B cell (primary cell): ENCODE measurements around the gene CPPED1. TPM values are rescaled to one million over a fixed set of nuclear protein-coding genes. Genes with fewer than 3 reads are reported as not detected.

ENCODE experiments used
- ATAC-seq: fragments of 200-7000 bp; cut with Tn5 transposase; one replicate; pipeline ENCODE4 v1.10.0; 2021; ENCODE audit warnings: low read depth, mild to moderate bottlenecking, moderate number of reproducible peaks, moderate library complexity
- CTCF ChIA-PET: fragments of 350-600 bp; sonication (Branson Sonifier 250); formaldehyde crosslinking; loops from one replicate; lab custom pipeline; 2021; ENCODE audit warnings: antibody characterized with exemption, inconsistent platforms; lab: Charles Lee
- POLR2A ChIA-PET: fragments of 350-600 bp; sonication (Branson Sonifier 250); formaldehyde crosslinking; loops from one replicate; lab custom pipeline; 2021; ENCODE audit warnings: antibody characterized with exemption; lab: Charles Lee
- DNase-seq: peaks from one replicate; pipeline ENCODE4 v3.0.0; 2013
- H2AFZ ChIP-seq: 2 replicates; pipeline ENCODE4 v1.6.1; 2012; ENCODE audit warnings: mild to moderate bottlenecking, low read depth, low read length; ENCODE audit not compliant: insufficient read depth, poor library complexity, severe bottlenecking
- H3K27ac ChIP-seq, 2 donors: 1 replicate in 1 of 2; 2 replicates in 1 of 2; pipeline ENCODE4 v1.5.1; 2012 to 2013; ENCODE audit warnings: low read length in 2 of 2, mild to moderate bottlenecking in 2 of 2, moderate library complexity in 1 of 2
- H3K27me3 ChIP-seq, 4 experiments: fragments of 200-600 bp in 1 of 4; sonication (generic) in 1 of 4; replicated peaks in 1 of 4; 1 replicate in 2 of 4; 2 replicates in 2 of 4; pipeline versions ENCODE4 v1.6.1 to v1.7.0; 2013 to 2016; ENCODE audit warnings: low read length in 3 of 4, mild to moderate bottlenecking in 2 of 4, mixed read lengths in 1 of 4, moderate library complexity in 1 of 4; ENCODE audit not compliant: insufficient read depth in 4 of 4, control insufficient read depth in 3 of 4; ENCODE audit errors: control extremely low read depth in 1 of 4
- H3K36me3 ChIP-seq, 2 experiments: replicated peaks in 1 of 2; 1 replicate in 1 of 2; 2 replicates in 1 of 2; pipeline versions ENCODE4 v1.6.1 to v1.7.1; 2013; ENCODE audit warnings: low read length in 1 of 2; ENCODE audit not compliant: insufficient read depth in 2 of 2, control insufficient read depth in 1 of 2; ENCODE audit errors: control extremely low read depth in 1 of 2, extremely low read depth in 1 of 2
- H3K4me1 ChIP-seq, 2 donors: fragments of 200-600 bp in 1 of 2; sonication (generic) in 1 of 2; 1 replicate in 1 of 2; 2 replicates in 1 of 2; pipeline versions ENCODE4 v1.5.1 to v1.6.1; 2013 to 2017; ENCODE audit warnings: low read length in 2 of 2; ENCODE audit not compliant: control insufficient read depth in 2 of 2, insufficient read depth in 2 of 2
- H3K4me2 ChIP-seq: replicated peaks from 2 replicates; pipeline ENCODE3; 2012; ENCODE audit warnings: mild to moderate bottlenecking, low read depth, low read length; ENCODE audit not compliant: poor library complexity, severe bottlenecking
- H3K4me3 ChIP-seq, 5 experiments: fragments of 200-600 bp in 1 of 5; sonication (generic) in 1 of 5; 1 replicate in 3 of 5; 2 replicates in 2 of 5; pipeline versions ENCODE4 v1.5.1 to v1.7.0; 2011 to 2016; ENCODE audit warnings: low read length in 4 of 5, mild to moderate bottlenecking in 4 of 5, low read depth in 2 of 5, control low read depth in 1 of 5, moderate library complexity in 1 of 5; ENCODE audit not compliant: insufficient read depth in 1 of 5; ENCODE audit errors: control extremely low read depth in 1 of 5, extremely low read depth in 1 of 5
- H3K79me2 ChIP-seq: fragments of 200-600 bp; sonication (generic); one replicate; pipeline ENCODE4 v1.6.0; 2016; ENCODE audit warnings: low read length; ENCODE audit not compliant: control insufficient read depth, insufficient read depth
- H3K9ac ChIP-seq: fragments of 200-600 bp; sonication (generic); 2 replicates; pipeline ENCODE4 v1.6.1; 2017; ENCODE audit warnings: mild to moderate bottlenecking, low read length, moderate library complexity
- H3K9me3 ChIP-seq, 3 donors: one replicate each; pipeline versions ENCODE4 v1.6.1 to v1.7.1; 2013; ENCODE audit warnings: low read length in 2 of 3; ENCODE audit not compliant: control insufficient read depth in 2 of 3, insufficient read depth in 1 of 3; ENCODE audit errors: control extremely low read depth in 1 of 3
- H4K20me1 ChIP-seq: 2 replicates; pipeline ENCODE4 v1.6.0; 2012; ENCODE audit warnings: mild to moderate bottlenecking, low read length; ENCODE audit not compliant: insufficient read depth, control insufficient read depth, poor library complexity, severe bottlenecking
- H3K27ac Mint-ChIP-seq: one replicate; pipeline ENCODE4 v1.8.0; 2021; ENCODE audit warnings: mixed read lengths
- H3K27me3 Mint-ChIP-seq: one replicate; pipeline ENCODE4 v1.8.0; 2021; ENCODE audit warnings: mixed read lengths
- H3K4me1 Mint-ChIP-seq: one replicate; pipeline ENCODE4 v1.8.0; 2021; ENCODE audit warnings: mixed read lengths
- H3K4me3 Mint-ChIP-seq: one replicate; pipeline ENCODE4 v1.8.0; 2021; ENCODE audit warnings: mixed read lengths
- H3K9me3 Mint-ChIP-seq: one replicate; pipeline ENCODE4 v1.8.0; 2022; ENCODE audit warnings: mixed read lengths; ENCODE audit not compliant: insufficient read depth
- EZH2 ChIP-seq: IDR thresholded peaks from 2 replicates; pipeline ENCODE4 v1.6.1; 2012; ENCODE audit warnings: borderline replicate concordance, low read depth, mild to moderate bottlenecking, moderate library complexity, low read length; ENCODE audit not compliant: insufficient read depth, poor library complexity, severe bottlenecking
- WGBS: methylation state at CpG from one replicate; pipeline ENCODE4 v1.1.5; 2013; ENCODE audit warnings: missing lambda C conversion rate; ENCODE audit not compliant: insufficient coverage; 5-methylcytosine and 5-hydroxymethylcytosine counted together
- intact Hi-C: fragments of 100-400 bp; cut with micrococcal nuclease; formaldehyde crosslinking; loops from one replicate; pipeline ENCODE4 v1.10.0; 2022
- polyA plus RNA-seq: library from polyadenylated mRNA; depleted of rRNA; stranded (reverse); fragments of >200 nt; gene quantifications from 2 replicates; pipeline ENCODE4 v1.2.3, GENCODE V29; 2012
- total RNA-seq, 2 donors: library from RNA; stranded (reverse); fragments of 120-200 nt in 1 of 2; gene quantifications; 1 replicate in 1 of 2; 2 replicates in 1 of 2; pipeline versions ENCODE4 v1.2.3 to v1.2.4, GENCODE V29; 2013 to 2022
- TF ChIP-seq, protein P1 (sequence below): fragments of 200-600 bp; IDR thresholded peaks from one replicate; pipeline ENCODE4 v1.8.0; 2022; ENCODE audit warnings: antibody characterized with exemption, mild to moderate bottlenecking

The CPPED1 gene
- total and polyA plus RNA-seq, 2 donors (not counting 1 experiment from before 2014, with no cell fraction given) = 5.9 to 11.3 TPM

DNA sequence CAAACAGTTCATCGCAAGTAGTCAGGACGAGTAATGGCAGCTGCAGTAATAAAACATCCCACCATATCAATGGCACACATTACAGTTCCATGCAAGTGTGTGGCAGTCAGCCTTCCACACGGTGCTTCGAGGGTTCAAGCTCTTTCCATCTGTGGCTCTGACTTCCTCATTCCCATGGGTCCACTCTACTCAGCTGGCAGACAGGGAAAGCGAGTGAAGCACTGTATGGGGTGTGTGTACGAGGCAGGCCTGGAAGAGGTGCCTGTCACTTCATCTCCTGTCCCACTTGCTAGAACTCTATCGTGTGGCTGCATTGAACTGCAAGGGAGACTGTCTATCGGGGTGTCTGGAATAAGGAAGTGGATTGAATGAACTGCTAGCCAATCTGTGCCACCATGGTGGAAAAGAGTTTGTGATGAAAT is 160.6 kb downstream of the CPPED1 start:
- no peak for DNase-seq
- no peaks in the 10 kb centered on the region for H3K4me1 ChIP-seq
- intact Hi-C loops = no loop called here
- H3K27ac ChIP-seq = no peak overlapping the region
- 90% methylated on average over 3 of the region's 8 CpGs for WGBS
- H3K4me3 Mint-ChIP-seq = no peak overlapping the region
- H3K9me3 Mint-ChIP-seq = peaks cover 5% of the 10 kb centered on the region
- TF ChIP-seq, protein P1, sequence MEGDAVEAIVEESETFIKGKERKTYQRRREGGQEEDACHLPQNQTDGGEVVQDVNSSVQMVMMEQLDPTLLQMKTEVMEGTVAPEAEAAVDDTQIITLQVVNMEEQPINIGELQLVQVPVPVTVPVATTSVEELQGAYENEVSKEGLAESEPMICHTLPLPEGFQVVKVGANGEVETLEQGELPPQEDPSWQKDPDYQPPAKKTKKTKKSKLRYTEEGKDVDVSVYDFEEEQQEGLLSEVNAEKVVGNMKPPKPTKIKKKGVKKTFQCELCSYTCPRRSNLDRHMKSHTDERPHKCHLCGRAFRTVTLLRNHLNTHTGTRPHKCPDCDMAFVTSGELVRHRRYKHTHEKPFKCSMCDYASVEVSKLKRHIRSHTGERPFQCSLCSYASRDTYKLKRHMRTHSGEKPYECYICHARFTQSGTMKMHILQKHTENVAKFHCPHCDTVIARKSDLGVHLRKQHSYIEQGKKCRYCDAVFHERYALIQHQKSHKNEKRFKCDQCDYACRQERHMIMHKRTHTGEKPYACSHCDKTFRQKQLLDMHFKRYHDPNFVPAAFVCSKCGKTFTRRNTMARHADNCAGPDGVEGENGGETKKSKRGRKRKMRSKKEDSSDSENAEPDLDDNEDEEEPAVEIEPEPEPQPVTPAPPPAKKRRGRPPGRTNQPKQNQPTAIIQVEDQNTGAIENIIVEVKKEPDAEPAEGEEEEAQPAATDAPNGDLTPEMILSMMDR = no peak
- TF ChIP-seq EZH2 = no peak
- H3K4me3 ChIP-seq = no peak overlapping the region
- no peak overlapping the region for H3K27ac Mint-ChIP-seq
- H3K9me3 ChIP-seq = peaks cover 0 to 14% (median 0%) of the 10 kb centered on the region in 3 donors
- H4K20me1 ChIP-seq = no peaks in the 10 kb centered on the region
- no peaks in the 10 kb centered on the region for H3K36me3 ChIP-seq
- H3K4me1 Mint-ChIP-seq = peaks cover 4% of the 10 kb centered on the region
- peaks cover 0 to 3% (median 0%) of the 10 kb centered on the region in 4 experiments for H3K27me3 ChIP-seq
- ChIA-PET CTCF (no interaction called here), POLR2A (no interaction called here)
- no peak overlapping the region for H3K9ac ChIP-seq
- H2AFZ ChIP-seq = no peak overlapping the region
- H3K27me3 Mint-ChIP-seq = peaks cover 5% of the 10 kb centered on the region
- no peak overlapping the region for H3K4me2 ChIP-seq
- ATAC-seq = no peak
- no peaks in the 10 kb centered on the region for H3K79me2 ChIP-seq

DNA sequence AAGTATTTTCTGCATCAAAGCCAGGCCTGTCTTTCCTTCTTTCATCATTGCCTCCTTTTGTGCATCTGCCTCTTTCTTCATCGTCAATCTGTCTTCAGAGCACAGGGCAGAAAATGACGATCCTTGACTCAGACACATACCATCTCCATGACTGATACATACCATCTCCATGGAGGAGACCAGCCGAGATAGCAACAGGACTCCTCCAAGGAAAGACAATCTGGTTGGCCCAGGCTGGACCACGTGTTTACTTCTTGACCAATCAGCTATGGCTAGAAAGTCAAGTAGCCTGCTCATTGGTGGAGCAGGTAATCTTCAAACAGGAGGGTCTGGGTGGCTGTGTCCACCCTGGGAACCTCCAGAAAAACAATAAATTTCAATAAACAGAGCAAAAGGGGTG is 164.6 kb downstream of the CPPED1 start:
- CTCF ChIA-PET = no interaction called here
- 78% methylated on average over 3 of the region's 4 CpGs for WGBS
- H3K27ac Mint-ChIP-seq = no peak overlapping the region

More for the DNA sequence above, 164.6 kb downstream of the CPPED1 start:
- Mint-ChIP-seq H3K4me1 (no peaks in the 10 kb centered on the region), H3K9me3 (peaks cover 5% of the 10 kb centered on the region), H3K4me3 (no peak overlapping the region), H3K27me3 (peaks cover 6% of the 10 kb centered on the region)
- intact Hi-C loops = no loop called here
- H4K20me1 ChIP-seq = no peaks in the 10 kb centered on the region
- H3K79me2 ChIP-seq = no peaks in the 10 kb centered on the region
- H3K27ac ChIP-seq = no peak overlapping the region
- no peaks in the 10 kb centered on the region for H3K36me3 ChIP-seq
- no peak overlapping the region for H2AFZ ChIP-seq
- POLR2A ChIA-PET = no interaction called here
- H3K4me2 ChIP-seq = no peak overlapping the region
- no peak for ATAC-seq
- no peak for DNase-seq
- H3K4me3 ChIP-seq = no peak overlapping the region
- H3K9ac ChIP-seq = no peak overlapping the region
- H3K9me3 ChIP-seq = peaks cover 0 to 14% (median 0%) of the 10 kb centered on the region in 3 donors
- no peaks in the 10 kb centered on the region for H3K4me1 ChIP-seq
- TF ChIP-seq, protein P1 = no peak
- TF ChIP-seq EZH2 = no peak
- H3K27me3 ChIP-seq = no peaks in the 10 kb centered on the region
